H9 (cell line): Measurements from ENCODE around the gene KRT5. TPM values are rescaled to one million over a fixed set of nuclear protein-coding genes. Genes with fewer than 3 reads are reported as not detected.

Experiments
- DNase-seq: peaks from one replicate; pipeline ENCODE4 v3.0.0-alpha.2; 2017
- H2AFZ ChIP-seq: one replicate; pipeline ENCODE4 v1.6.1; 2013; ENCODE audit warnings: mild to moderate bottlenecking, low read length, control low read depth, moderate library complexity
- H2AK5ac ChIP-seq: 2 replicates; pipeline ENCODE4 v1.6.1; 2013; ENCODE audit warnings: low read length, control low read depth, mixed read lengths; ENCODE audit not compliant: insufficient read length
- H2BK120ac ChIP-seq: one replicate; pipeline ENCODE4 v1.6.1; 2013; ENCODE audit warnings: low read depth, mild to moderate bottlenecking, low read length, control low read depth, inconsistent platforms; ENCODE audit not compliant: poor library complexity, severe bottlenecking
- H2BK12ac ChIP-seq: 2 replicates; pipeline ENCODE4 v1.6.1; 2013; ENCODE audit warnings: low read length, control low read depth, mixed read lengths, low read depth; ENCODE audit not compliant: insufficient read length
- H2BK15ac ChIP-seq: 2 replicates; pipeline ENCODE4 v1.6.1; 2013; ENCODE audit warnings: low read depth, low read length, control low read depth
- H2BK20ac ChIP-seq: one replicate; pipeline ENCODE4 v1.6.1; 2013; ENCODE audit warnings: low read depth, mild to moderate bottlenecking, low read length, control low read depth, inconsistent platforms; ENCODE audit not compliant: poor library complexity, severe bottlenecking
- H2BK5ac ChIP-seq: 2 replicates; pipeline ENCODE4 v1.6.1; 2013; ENCODE audit warnings: low read length, control low read depth, mixed read lengths; ENCODE audit not compliant: insufficient read length
- H3K14ac ChIP-seq: 2 replicates; pipeline ENCODE4 v1.6.1; 2013; ENCODE audit warnings: low read length, control low read depth; ENCODE audit not compliant: insufficient read depth
- H3K18ac ChIP-seq: 2 replicates; pipeline ENCODE4 v1.6.1; 2013; ENCODE audit warnings: low read depth, mild to moderate bottlenecking, mixed read lengths, low read length, control low read depth; ENCODE audit not compliant: insufficient read length
- H3K23ac ChIP-seq: 2 replicates; pipeline ENCODE4 v1.6.1; 2013; ENCODE audit warnings: low read length, control low read depth, mixed read lengths, low read depth; ENCODE audit not compliant: insufficient read length
- H3K23me2 ChIP-seq: 2 replicates; pipeline ENCODE4 v1.6.1; 2013; ENCODE audit warnings: low read depth, mild to moderate bottlenecking, mixed read lengths, low read length, control low read depth; ENCODE audit not compliant: insufficient read length, poor library complexity, severe bottlenecking
- H3K27ac ChIP-seq: 2 replicates; pipeline ENCODE4 v1.5.1; 2013; ENCODE audit warnings: low read length, control low read depth, mixed read lengths, low read depth; ENCODE audit not compliant: insufficient read length
- H3K27me3 ChIP-seq: 2 replicates; pipeline ENCODE4 v1.6.1; 2013; ENCODE audit warnings: low read length, control low read depth, inconsistent platforms; ENCODE audit not compliant: insufficient read depth
- H3K4ac ChIP-seq: 2 replicates; pipeline ENCODE4 v1.6.1; 2013; ENCODE audit warnings: low read depth, mild to moderate bottlenecking, control low read depth, inconsistent platforms, low read length, moderate library complexity
- H3K4me1 ChIP-seq: 2 replicates; pipeline ENCODE4 v1.6.1; 2013; ENCODE audit warnings: low read length, control low read depth, inconsistent platforms; ENCODE audit not compliant: insufficient read depth
- H3K4me2 ChIP-seq: 2 replicates; pipeline ENCODE4 v1.6.1; 2013; ENCODE audit warnings: low read length, control low read depth, mixed read lengths; ENCODE audit not compliant: insufficient read length, insufficient read depth
- H3K56ac ChIP-seq: 2 replicates; pipeline ENCODE4 v1.6.1; 2013; ENCODE audit warnings: low read depth, mild to moderate bottlenecking, mixed read lengths, low read length, control low read depth; ENCODE audit not compliant: insufficient read length
- H3K79me1 ChIP-seq: 2 replicates; pipeline ENCODE4 v1.6.1; 2013; ENCODE audit warnings: low read depth, mild to moderate bottlenecking, moderate library complexity, low read length, control low read depth, inconsistent platforms; ENCODE audit not compliant: insufficient read depth, poor library complexity, severe bottlenecking
- H3K79me2 ChIP-seq: 2 replicates; pipeline ENCODE4 v1.6.1; 2013; ENCODE audit warnings: low read length, control low read depth, inconsistent platforms; ENCODE audit not compliant: insufficient read depth
- H3K9ac ChIP-seq: 2 replicates; pipeline ENCODE4 v1.6.1; 2013; ENCODE audit warnings: low read length, control low read depth, mixed read lengths; ENCODE audit not compliant: insufficient read length; ENCODE audit errors: extremely low read depth
- H3K9me3 ChIP-seq: one replicate; pipeline ENCODE4 v1.6.1; 2013; ENCODE audit warnings: low read depth, low read length, inconsistent platforms; ENCODE audit not compliant: control insufficient read depth
- H3T11ph ChIP-seq: one replicate; pipeline ENCODE4 v1.6.1; 2013; ENCODE audit warnings: mild to moderate bottlenecking, low read length, control low read depth, inconsistent platforms
- H4K20me1 ChIP-seq: one replicate; pipeline ENCODE4 v1.6.1; 2013; ENCODE audit not compliant: control insufficient read depth, insufficient read length, insufficient read depth
- H4K5ac ChIP-seq: 2 replicates; pipeline ENCODE4 v1.6.1; 2013; ENCODE audit warnings: low read depth, mild to moderate bottlenecking, mixed read lengths, low read length, control low read depth; ENCODE audit not compliant: insufficient read length
- H4K8ac ChIP-seq: replicated peaks from 2 replicates; pipeline ENCODE4 v1.6.1; 2013; ENCODE audit warnings: low read length, control low read depth, mixed read lengths, low read depth; ENCODE audit not compliant: insufficient read length
- H4K91ac ChIP-seq: 2 replicates; pipeline ENCODE4 v1.6.1; 2013; ENCODE audit warnings: low read depth, mild to moderate bottlenecking, moderate library complexity, mixed read lengths, low read length, control low read depth; ENCODE audit not compliant: insufficient read length
- H3K27ac Mint-ChIP-seq, 3 experiments: 2 replicates in 2 of 3; 3 replicates in 1 of 3; pipeline ENCODE4 v1.8.0; 2020 to 2021; ENCODE audit warnings: mixed read lengths in 3 of 3, mild to moderate bottlenecking in 1 of 3, moderate library complexity in 1 of 3
- H3K27me3 Mint-ChIP-seq: 2 replicates; pipeline ENCODE4 v1.8.0; 2021; ENCODE audit warnings: low read depth, mild to moderate bottlenecking, moderate library complexity, mixed read lengths
- H3K36me3 Mint-ChIP-seq, 3 experiments: 2 replicates in 2 of 3; 3 replicates in 1 of 3; pipeline ENCODE4 v1.8.0; 2020 to 2021; ENCODE audit warnings: low read depth in 3 of 3, mixed read lengths in 3 of 3; ENCODE audit not compliant: insufficient read depth in 1 of 3
- H3K4me1 Mint-ChIP-seq, 2 experiments: 2 replicates each; pipeline ENCODE4 v1.8.0; 2020; ENCODE audit warnings: mixed read lengths in 2 of 2
- H3K4me3 Mint-ChIP-seq, 2 experiments: 2 replicates in 1 of 2; 3 replicates in 1 of 2; pipeline ENCODE4 v1.8.0; 2020 to 2021; ENCODE audit warnings: mild to moderate bottlenecking in 2 of 2, mixed read lengths in 2 of 2, moderate library complexity in 1 of 2
- H3K9me3 Mint-ChIP-seq, 2 experiments: 2 replicates in 1 of 2; 3 replicates in 1 of 2; pipeline ENCODE4 v1.8.0; 2020; ENCODE audit warnings: mild to moderate bottlenecking in 2 of 2, mixed read lengths in 2 of 2, moderate library complexity in 1 of 2
- WGBS: extraction: QIAGEN DNeasy Blood & Tissue Kit; methylation state at CpG from one replicate; pipeline ENCODE4 v1.1.7; 2013; ENCODE audit warnings: missing lambda C conversion rate, low lambda C conversion rate, mixed read lengths; ENCODE audit not compliant: insufficient read length; ENCODE audit errors: extremely low coverage; 5-methylcytosine and 5-hydroxymethylcytosine counted together
- total RNA-seq: library from RNA; stranded (reverse); gene quantifications from 2 replicates; pipeline ENCODE4 v1.2.1, GENCODE V29; 2021
- TF ChIP-seq, protein P1 (sequence below): fragments of 200-600 bp; sonication (generic); conservative IDR thresholded peaks from 3 replicates; pipeline ENCODE4 v1.8.0; 2021; ENCODE audit warnings: antibody characterized with exemption, mild to moderate bottlenecking

Gene KRT5
- total RNA-seq, 1 experiment from 2014 or later, result not detected

DNA sequence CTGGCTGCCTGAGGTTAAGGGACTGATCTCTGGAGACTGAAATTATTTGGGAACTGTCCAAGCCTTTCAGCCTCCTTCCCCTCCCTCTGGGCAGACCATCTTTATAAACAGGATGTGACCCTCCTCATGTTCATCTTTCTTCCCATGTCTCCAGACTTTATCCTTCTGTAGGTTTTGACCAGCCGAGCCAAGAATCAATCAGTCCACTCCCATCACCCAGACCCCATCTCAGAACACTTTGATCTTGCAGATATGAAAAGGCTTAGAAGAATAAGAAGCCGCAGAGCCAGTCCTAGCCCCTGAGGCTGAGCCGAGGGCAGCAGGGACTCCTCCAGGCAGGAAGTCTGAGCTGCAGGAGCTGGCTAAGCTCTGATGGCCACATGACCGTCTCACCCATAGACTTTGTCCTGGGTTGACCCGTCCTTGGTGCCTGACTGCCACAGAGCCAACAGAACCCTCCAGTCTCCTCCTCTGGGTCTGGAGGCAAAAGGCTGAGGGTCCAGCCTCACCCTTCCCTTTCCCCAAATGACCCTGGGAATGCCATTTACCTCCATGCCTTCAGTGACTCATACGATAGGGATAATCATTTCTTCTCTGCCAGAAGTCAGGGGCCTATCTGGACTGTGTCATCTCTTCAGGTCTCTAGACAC, 31.1 kb upstream of the KRT5 start:
- Histone ChIP-seq H3K9me3 (no peaks in the 10 kb centered on the region), H3K27ac (no peak overlapping the region), H2BK15ac (no peak overlapping the region), H3K79me1 (no peaks in the 10 kb centered on the region), H3K9ac (no peak overlapping the region), H4K8ac (no peak overlapping the region), H3K27me3 (no peaks in the 10 kb centered on the region), H3K4me1 (no peaks in the 10 kb centered on the region), H3K4ac (no peak overlapping the region), H4K20me1 (no peaks in the 10 kb centered on the region), H4K5ac (no peak overlapping the region), H3K56ac (no peak overlapping the region), H3K14ac (peak overlapping the region; percentile 16; the same call in 1 of the 2 replicates), H3K18ac (no peak overlapping the region), H4K91ac (no peak overlapping the region), H3K4me2 (no peak overlapping the region), H3T11ph (no peak overlapping the region), H3K79me2 (no peaks in the 10 kb centered on the region), H2BK12ac (no peak overlapping the region), H3K23ac (no peak overlapping the region), H2AFZ (no peak overlapping the region), H2AK5ac (no peak overlapping the region), H2BK120ac (no peak overlapping the region), H2BK20ac (no peak overlapping the region), H3K23me2 (no peaks in the 10 kb centered on the region), H2BK5ac (no peak overlapping the region)
- no peaks in the 10 kb centered on the region for H3K36me3 Mint-ChIP-seq
- TF ChIP-seq, protein P1, sequence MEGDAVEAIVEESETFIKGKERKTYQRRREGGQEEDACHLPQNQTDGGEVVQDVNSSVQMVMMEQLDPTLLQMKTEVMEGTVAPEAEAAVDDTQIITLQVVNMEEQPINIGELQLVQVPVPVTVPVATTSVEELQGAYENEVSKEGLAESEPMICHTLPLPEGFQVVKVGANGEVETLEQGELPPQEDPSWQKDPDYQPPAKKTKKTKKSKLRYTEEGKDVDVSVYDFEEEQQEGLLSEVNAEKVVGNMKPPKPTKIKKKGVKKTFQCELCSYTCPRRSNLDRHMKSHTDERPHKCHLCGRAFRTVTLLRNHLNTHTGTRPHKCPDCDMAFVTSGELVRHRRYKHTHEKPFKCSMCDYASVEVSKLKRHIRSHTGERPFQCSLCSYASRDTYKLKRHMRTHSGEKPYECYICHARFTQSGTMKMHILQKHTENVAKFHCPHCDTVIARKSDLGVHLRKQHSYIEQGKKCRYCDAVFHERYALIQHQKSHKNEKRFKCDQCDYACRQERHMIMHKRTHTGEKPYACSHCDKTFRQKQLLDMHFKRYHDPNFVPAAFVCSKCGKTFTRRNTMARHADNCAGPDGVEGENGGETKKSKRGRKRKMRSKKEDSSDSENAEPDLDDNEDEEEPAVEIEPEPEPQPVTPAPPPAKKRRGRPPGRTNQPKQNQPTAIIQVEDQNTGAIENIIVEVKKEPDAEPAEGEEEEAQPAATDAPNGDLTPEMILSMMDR, result no peak
- no peaks in the 10 kb centered on the region for H3K4me1 Mint-ChIP-seq
- no peak overlapping the region for H3K4me3 Mint-ChIP-seq
- DNase-seq, result no peak
- H3K9me3 Mint-ChIP-seq, result no peaks in the 10 kb centered on the region
- H3K27ac Mint-ChIP-seq, result no peak overlapping the region
- WGBS, result no CpG with 5 or more reads among the region's 6 CpGs
- peaks cover 15% of the 10 kb centered on the region for H3K27me3 Mint-ChIP-seq
